Dedifferentiated amniotic fluid mesenchymal stem cell (primary cell): ENCODE data around the gene PHC2.
"Not testable (repeated sequence)": the region's sequence is repeated elsewhere in the genome, so short reads cannot be mapped to it uniquely, and the experiment has no call there.

ENCODE experiments used
- DNase-seq: peaks from one replicate; pipeline ENCODE4 v3.0.0-alpha.2; 2016; ENCODE audit errors: extremely low spot score

Gene PHC2

DNA sequence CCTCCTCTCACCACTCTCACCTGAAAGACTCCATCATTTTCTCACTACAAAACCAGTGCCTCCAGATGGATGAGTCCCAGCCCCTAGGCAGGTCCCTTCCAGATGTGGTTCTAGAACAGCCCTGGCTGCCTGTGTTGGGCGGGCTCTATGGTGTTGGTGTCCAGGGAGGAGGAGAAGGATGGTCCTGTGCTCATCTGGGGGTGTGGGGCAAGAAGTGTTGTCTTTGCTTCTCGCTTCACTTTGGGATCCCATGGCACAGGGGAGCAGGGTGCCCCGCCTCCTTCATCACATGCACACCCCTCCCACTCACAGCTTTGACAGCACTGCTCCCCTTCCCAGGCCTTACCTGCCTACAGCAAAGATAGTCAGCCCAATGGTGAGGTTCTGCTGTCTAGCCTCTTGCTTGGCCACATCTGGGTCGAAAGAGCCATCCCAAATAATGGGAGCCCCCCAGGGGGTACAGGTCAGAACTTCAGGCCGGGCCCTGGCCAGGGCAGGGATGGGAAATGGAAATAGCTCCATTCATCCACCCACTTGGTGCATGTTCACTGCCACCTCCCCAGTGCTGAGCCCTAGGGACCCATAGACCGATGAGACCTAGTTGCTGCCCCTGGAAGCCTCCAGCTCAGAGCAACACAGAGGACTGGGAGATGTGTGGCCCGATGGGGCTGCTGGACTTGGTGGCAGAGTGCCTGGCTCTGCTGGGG, 119.0 kb downstream of the PHC2 start:
- no peak for DNase-seq

DNA sequence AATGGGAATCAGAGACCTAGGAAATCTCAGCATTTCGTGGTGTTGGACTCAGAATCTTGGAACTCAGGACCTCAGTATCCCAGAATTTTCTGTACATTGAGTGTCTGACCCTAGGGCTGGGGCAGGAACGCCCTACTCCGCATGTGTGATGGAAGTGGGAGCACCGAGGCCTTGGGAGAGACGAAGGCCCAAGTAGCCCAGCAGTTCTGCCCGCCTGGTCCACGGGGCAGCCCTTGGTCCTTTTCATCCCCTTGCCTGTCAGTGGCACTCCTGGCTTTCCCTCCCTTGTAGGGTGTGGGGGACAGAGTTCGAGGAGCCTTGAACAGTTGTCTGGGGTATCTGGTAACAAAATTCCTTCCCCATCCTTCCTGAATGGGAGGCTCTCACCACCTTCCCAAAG, 120.2 kb downstream of the PHC2 start:
- DNase-seq = no peak

DNA sequence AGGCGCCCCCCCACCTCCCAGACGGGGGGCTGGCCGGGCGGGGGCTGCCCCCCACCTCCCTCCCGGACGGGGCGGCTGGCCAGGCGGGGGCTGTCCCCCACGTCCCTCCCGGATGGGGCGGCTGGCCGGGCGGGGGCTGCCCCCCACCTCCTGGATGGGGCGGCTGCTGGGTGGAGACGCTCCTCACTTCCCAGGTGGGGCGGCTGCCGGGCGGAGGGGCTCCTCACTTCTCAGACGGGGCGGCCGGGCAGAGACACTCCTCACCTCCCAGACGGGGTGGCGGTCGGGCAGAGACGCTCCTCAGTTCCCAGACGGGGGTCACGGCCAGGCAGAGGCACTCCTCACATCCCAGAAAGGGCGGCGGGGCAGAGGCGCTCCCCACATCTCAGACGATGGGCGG, 121.5 kb downstream of the PHC2 start:
- not testable (repeated sequence) for DNase-seq

DNA sequence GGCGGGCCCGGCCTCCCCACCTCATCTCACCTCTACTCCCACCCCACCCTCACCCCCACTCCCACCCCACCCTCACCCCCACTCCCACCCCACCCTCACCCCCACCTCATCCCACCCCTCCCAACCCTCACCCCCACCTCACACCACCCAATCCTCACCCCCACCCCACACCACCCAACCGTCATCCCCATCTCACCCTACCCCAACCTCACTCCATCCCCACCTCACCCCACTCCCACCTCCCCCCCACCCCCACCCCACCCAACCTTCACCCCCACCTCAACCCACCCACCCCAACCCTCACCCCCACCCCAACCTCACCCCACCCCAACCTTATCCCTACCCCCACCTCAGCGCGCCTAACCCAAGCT, 123.4 kb downstream of the PHC2 start:
- no peak for DNase-seq

DNA sequence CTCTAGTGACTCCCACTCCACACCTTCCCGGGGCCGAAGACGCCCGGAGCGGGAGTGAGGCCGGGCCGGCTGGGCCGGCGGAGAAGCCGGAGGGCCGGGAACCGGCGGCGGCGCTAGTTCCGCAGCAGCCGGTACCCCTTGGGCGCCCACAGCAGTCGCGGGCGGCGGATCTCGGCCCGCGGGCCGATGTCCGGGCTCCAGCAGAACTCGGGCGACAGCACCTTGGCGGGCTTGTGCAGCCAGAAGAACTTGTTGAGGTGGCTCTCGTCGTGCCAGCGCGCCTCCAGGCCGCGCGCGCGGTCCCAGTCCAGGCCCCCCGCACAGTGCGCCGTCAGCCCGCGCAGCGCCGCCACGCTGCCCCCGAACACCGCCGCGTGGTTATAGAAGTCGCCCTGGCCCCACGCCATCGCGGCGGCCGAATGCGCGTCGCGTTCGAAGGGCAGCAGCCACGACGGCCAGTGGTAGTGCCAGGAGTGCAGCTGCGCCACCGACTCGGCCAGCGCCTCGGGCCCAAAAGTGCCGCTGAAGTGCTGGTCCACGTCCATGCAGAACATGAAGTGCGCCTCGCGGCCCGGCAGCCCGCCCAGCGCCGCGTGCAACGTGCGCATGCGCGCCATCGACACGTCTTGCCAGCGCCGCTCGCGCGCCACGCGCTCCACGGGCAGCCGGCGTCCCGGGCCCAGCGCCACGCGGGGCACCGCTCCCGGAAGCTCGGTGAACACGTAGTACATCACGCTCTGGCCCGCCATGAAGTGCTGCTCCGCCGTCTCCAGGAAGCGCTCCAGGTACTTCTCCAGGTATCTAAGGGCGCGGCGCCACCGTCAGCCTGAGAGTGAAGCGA, 124.0 kb downstream of the PHC2 start:
- DNase-seq = no peak

DNA sequence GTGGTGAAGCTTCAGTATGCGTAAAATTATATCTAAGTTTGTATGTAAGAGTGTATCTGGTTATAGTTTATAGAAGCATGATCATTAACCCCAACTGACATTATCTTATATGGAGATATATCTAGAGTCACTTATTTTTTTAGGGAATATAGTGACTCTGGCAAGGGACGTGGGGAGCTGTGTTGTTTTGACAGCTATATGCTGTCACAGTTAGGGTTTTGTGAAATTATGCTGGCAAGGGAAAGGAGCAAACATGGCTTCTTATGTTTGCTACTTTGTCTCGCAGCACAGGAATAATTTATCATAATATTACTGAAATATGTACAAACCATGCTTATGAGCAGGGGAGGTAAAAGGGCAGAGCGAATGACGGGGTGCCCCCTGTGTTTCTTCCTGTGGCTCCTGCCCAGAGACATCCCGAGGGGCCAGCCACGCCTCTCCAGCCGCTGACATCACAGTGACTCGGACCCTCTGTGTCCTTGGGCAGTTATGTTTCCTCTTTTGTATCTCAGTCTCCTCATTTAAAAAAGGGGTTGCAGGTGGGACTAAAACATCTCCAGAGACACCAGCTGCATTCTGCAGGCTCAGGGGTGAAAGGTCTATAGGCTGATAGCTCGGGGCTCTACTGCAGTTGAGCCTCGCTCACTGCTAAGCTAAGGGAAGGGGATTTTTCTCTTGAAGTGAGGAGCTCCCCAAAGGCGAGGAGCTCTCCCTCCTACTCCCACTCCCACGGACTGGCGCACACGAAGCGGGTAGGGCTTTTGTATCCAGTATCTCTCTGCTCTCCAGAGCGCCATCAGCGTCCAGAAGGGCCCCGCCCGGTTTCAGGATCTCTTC, 124.9 kb downstream of the PHC2 start:
- DNase-seq = no peak

DNA sequence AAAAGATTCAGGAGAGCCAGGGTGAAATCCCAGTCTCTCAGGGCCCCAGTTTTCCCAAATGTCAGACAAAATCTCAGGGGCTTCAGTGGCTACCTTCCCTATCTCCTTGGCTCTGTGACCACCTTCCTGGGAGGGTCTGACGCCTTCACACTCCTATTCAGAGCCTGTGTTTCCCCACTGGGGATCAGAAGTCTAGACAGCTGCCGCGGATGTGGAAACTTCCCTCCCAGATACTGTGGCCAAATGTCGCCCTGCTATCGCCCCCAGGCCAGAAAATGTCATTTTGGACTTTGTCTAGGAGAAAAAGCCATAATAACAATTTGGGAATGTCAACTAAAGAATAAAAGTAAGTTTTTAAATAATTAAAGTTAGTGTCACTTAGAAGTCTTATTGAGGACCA, 125.9 kb downstream of the PHC2 start:
- DNase-seq = no peak

DNA sequence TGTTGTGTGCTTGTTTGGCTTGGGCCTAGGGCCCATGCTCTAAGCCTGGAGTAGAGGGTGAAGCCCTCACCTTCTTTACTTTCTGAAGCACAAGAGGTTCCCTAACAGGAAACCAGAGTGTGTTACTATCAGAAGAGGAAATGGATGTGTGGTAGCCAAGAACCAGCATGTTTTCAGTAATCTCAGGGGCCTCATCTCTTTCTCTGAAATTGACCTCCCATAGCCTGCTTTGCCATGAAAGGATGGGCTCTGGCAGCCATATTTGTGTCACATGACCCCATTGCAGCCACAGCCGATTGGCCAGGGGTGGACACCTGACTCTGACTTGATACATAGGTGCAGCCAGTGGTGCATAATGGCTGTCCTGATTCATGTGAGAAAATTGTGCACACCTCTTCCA, 128.6 kb downstream of the PHC2 start:
- no peak for DNase-seq

DNA sequence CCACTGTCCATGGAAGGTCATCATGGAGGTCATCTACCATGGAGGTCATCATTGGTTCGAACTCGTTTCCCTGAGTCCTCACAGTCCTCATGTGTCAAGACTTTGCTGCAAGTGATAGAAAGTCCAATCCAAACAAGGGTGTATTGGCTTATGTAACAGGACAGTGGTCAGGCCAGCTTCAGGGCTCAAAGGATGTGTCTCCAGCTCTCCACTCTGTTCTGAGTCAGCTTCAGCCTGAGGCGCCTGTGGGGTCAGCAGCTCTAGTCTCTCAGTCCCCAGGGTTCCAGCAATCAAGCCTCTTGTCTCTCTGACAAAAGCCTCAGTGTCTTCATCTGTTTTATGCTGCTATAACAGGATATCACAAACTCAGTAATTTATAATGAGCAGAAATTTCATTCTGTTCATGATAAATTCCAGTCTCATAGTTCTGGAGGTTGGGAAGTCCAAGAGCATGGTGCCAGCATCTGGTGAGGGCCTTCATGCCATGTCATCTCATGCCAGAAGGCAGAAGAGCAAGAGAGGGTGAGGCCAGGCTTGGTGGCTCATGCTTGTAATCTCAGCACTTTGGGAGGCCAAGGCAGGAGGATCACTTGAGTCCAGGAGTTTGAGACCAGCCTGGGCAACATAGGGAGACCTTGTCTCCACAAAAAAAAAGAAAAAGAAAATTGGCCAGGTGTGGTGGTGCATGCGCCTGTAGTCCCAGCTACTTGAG, 129.5 kb downstream of the PHC2 start:
- no peak for DNase-seq

DNA sequence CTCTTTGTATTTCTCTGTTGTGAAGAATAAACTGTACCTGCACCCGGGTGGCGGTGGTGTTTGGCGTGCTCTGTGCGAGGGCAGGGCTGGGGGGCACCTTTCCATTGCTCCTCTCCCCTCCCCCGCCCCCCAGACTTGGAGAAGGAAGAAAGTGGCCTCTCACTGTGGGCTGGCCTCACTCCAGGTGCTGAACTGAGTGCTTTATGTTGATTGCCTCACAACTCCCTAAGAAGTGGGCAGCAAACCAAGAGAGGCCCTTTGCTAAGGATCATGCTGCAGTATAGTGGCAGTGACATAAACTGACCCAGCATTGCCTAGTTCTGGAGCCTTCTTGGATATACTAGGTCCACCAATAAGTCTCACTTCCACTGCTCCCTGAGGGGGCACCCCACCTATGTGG, 130.2 kb downstream of the PHC2 start:
- peak; percentile 84 for DNase-seq

DNA sequence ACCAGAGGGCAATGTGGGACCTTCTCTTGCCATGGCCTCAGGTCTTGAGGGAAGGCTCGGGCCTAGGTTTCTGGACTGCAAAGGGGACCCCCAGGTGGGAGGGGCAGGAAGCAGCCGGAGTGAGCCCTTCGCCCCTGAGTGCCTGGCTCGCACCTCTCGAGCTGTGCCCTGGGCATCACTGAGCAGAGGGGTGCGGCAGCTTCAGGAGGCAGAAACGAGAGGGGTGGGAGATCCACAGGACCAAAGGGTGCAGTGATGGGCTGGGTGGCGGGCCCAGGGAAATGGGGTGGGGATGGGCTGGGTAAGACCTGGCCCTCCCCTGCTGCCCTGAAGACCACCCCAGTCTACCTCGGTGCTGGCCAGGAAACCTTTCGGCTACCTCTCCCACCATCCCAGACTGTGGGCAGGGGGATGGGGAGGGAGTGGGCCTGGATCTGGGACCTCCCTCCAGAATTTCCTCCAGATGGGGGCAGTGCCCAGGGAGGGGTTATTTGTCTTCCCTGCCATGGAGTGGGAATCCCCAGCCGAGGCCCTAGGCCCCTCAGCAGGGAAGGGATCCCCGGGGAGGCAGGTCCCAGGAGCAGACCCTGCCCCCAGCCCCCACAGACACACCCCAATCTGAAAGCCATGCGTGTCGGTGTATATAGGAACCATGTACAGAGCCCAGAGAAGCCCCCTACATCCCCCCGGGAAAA, 131.3 kb downstream of the PHC2 start:
- no peak for DNase-seq

DNA sequence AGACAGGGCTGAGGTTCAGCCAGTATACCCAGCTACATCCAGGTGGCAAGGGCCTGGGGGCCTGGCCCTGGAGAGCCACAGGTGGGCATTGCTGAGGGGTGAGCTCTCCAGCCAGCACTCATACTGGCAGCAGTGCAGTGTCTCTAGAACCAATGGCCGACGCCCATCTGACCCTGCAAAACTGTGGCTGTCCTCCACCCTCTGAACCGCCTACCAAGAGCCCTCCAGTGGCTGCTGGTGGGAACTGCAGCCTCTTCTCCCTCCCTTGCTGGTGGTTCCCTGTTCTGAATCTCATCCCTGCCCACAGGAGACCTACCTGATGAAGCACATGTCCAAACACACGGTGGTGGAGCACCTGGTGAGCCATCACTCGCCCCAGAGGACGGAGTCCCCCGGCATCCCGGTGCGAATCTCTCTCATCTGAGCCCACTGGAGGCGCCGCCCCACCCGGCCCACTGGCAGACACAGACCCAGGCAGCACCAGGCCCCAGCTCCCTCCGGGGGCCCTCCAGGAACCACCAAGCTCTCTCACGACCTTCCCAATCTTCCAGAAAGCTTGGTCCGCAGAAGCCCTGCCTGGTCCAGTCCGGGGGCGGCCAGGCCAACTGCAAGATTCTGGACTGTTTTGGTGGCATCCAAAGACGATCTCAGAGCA, 132.1 kb downstream of the PHC2 start:
- DNase-seq = peak; percentile 44

DNA sequence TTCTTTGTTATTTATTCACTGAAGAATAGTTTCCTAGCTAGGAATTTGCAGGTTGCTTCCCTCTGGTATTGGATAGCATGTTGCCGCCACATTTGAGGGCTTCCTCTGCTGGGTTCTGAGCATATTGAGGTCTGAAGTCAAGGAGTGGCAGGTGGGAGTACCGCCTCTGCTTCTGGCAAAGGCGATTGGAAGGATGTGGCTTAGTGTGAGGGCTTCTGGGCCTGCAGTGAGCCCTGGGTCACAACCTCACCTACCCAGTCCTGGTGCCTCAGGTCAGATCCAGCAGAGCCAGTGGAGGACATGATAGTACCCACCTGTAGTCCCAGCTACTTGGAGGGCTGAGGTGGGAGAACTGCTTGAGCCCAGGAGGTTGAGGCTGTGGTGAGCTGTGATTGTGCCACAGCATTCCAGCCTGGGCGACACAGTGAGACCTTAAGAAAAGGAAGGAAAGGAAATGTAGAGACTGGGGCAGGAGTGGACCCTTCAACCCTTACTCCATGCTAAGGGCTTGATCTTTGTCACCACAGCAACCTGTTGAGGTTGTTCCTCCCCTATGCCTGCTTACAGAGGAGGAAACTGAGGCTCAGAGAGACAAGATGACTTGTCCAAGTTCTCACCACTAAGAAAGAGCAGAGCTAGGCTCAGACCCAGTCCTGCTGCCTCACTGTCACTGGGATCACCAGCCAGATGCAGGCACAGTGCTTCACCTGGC, 132.8 kb downstream of the PHC2 start:
- no peak for DNase-seq

DNA sequence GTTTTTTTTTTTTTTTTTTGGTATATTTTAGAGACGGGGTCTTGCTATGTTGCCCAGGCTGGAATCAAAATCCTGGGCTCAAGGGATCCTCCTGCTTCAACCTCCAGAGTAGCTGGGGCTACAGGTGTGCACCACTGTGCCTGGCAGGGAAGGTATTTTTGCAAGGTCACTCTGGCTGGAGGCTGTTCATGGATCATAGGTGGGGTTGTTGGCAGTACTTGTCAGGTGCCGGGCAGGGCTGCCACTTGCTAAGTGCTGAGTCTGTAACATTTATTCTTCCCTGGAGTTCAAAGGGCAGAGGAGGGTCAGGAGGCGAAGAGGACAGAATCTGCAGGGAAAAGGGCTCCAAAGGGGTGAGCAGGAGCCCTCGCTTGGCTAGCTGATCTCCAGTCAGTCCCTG, 134.1 kb downstream of the PHC2 start:
- DNase-seq = no peak

DNA sequence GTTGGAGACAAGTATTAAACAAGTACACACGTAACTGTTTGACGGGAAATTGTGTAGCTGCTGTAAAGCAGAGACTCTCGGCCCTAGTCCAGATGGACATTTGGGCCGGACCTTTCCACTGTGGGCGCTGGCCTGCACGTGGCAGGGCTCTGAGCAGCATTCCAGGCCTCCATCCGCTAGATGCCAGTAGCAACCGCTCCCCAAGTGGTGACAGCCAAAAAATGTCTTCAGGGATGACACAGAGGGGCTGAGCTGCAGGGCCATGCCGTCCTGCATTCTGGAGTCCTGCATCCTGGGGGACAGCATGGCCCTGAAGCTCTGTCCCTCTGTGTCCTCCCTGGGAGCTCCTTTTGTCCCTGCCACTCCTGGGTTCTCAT, 134.8 kb downstream of the PHC2 start:
- DNase-seq = no peak

DNA sequence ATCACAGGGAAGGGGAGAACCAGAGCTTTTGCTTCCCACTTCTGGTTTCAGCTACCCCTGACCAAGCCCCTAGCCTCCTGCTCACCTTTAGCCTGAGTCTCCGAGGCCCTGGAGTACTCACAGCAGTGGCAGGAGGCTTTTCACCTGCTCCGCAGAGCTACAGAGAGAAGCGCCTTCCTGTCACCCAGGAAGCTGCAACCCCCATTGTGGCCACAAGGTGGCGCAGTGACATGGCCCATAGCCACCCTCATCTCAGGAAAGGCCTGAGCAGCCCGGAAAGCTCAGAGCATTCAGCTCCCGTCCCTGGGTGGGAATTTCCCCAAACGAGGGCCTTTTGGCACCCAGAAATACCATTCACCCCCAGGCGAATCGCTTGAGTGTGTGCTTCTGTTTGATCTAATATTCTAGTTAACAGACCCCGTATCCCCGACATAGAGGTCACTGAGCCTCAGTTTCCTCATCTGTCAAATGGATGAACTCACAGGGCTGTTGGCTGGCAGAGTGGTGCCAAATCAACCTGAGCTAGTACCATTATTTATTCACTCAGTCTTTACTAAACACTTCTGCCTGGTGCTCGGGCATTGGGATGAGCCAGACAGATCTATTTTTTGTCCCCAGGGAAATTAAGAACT, 135.3 kb downstream of the PHC2 start:
- peak; percentile 75 for DNase-seq

DNA sequence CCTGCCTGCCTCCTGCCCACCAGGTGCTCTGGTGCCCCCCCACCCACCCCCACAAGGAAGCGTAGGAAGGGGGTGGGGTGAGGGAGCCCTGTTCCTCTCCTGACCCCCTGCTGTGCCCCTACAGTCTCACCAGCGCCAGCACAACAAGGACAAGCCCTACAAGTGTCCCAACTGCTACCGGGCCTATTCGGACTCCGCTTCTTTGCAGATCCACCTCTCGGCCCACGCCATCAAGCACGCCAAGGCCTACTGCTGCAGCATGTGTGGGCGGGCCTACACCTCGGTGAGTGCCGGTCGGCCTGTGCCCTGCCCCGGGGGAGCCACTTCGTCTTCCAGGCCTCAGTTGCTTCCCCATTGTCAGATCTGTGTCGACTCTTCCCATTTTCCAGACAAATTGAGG, 135.9 kb downstream of the PHC2 start:
- no peak for DNase-seq

DNA sequence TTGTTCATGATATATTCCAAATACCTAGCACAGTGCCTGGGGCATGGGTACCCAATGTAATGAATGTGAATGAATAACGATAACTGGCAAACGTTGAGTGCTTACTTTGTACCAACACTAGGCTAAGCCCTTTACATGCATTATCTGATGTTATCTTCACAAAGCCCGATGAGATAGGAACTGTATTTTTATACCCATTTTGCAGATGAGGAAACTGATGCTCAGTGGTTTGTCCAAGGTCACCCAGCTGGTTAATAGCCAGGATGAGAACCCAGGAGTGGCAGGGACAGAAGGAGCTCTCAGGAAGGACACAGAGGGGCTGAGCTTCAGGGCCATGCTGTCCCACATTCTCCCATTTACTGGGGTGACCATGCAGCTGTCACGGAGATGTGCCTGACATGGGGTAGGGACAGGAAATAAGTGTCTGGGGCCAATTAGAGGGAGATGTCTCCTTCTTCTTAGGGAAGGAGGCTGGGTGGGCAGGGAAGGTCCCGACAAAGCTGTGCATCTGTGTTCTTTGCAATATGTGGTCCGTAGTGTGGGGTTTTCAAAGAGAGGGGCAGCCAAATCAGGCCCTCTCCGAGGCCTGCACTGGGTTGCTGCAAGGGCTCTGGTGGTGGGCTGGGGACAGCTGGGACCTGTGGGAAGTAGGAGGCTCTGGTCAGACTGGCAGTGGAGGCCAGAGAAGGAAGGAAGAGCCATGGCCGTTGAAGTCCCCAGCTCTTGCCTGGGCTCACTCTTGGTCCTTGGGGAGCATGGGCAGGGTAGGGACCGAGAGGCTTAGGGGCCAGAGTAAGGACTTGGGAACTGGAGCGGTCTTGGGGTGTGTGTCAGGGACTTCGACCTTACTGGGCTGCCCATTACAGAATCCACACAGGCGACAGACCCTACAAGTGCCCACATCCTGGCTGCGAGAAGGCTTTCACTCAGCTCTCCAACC, 136.6 kb downstream of the PHC2 start:
- DNase-seq = no peak
